ENCODE data around the gene ADAM8. TPM values are rescaled to one million over a fixed set of nuclear protein-coding genes. Genes with fewer than 3 reads are reported as not detected.
A peak's percentile ranks its signal among the peaks of the same experiment; 100 is the strongest.

Gene ADAM8
- total RNA-seq, 1 donor from 2014 or later = 0.68 TPM

DNA sequence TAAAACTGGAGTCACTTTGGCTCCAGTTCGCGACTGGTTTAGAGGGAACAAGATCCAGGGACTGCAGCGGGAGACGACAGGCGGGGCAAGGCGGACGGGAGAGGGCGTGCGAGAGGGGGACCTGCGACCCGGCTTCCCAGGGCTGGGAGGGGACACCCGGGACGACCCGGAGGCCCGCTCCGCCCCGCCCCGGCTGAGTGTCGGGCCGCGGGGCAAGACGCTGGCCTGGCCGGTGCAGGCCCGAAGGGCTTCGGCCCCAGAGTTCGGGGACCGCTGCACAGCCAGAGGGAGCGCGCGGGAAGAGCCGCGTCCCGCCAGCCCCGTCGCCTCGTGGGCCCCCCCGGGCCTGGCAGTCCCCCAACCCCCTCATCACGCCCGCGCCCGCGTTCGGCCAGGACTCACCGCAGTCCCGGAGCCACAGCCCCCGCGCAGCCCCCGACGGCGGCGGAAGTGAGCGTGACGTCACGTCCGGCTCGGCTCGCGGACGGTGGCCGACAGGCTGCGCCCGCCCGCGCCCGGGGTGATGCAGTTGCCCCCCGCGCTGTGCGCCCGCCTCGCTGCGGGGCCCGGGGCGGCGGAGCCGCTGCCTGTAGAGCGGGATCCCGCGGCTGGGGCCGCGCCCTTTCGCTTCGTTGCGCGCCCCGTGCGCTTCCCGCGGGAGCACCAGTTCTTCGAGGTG lies 31.9 kb upstream of the ADAM8 start, which contains the start of the genes TUBGCP2 and ZNF511:
Gene TUBGCP2, minus strand, starts transcription at position 452 of the 679 bp plus-strand sequence. CDS start 5,931 bp downstream, outside the sequence.
Gene ZNF511, plus strand, starts transcription at position 494 of the 679 bp plus-strand sequence. Its CDS starts 30 bp downstream, at position 524.
- DNase-seq = peak; percentile 90

DNA sequence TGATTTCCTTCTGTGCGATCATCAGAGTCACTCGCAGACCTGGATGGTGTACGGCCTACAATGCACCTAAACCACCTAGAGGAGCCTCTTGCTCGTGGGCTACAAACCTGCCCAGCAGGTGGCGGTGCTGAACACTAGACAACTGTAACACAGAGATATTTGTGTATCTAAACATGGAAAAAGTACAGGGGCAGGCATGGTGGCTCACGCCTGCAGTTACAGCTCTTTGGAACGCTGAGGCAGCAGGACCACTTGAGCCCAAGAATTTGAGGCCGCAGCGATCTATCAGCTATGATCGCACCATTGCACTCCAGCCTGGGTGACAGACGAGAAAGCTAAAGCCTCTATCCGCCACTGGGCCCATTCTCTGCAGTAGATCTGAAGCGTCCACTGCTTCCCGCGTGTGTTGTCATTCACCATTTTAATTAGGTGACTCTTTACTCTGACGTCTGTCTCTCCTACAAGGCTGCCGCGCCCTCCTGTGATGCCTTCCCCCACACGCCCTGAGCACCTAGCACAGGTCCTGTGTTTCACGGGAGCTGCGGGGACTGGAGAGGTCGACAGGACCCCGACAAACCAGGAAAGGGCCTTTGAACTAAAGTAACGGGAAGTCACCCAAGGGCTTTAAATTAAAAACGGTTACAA lies 31.2 kb upstream of the ADAM8 start:
- DNase-seq = peak; percentile 86

- no peak for DNase-seq
Observed at GRCh38 chr10:133306941-133307379, 30.3 kb upstream of the ADAM8 start.

DNA sequence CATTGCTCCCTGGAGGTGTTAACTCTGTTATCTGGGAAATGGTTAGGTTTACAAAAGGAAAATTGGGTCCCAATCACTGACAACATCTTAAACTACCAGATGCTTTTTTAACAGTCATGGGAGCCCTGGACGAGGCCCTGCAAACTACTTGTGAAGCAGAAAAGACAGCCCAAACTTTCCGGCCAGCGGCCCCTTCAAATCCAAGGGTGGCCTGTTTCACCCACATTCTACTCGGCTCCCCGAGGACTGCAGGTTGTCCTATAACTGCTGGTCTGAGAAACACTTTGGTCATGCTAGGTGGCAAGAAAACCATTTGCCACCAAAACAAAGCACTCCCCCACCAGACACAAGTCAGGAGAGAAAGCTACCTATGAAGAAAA lies 29.4 kb upstream of the ADAM8 start:
- no peak for DNase-seq

DNA sequence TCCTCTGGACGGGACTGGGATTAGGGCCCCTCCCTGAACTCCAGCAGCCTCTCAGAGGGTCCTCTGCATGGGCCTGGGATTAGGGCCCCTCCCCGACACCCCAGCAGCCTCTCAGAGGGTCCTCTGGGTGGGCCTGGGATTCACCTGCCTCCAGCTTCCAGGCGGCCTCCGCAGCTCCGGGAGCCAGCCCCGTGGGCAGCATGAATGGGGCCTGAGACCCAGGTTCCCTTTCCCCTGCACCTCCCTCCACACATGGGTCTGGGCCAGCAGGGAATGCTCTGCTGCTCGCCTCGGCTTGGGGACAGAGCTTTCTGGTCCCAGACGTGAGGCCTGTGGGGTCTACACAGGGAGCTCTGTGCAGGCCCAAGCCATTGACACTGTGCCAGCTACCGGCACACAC lies 26.5 kb upstream of the ADAM8 start:
- DNase-seq = no peak

DNA sequence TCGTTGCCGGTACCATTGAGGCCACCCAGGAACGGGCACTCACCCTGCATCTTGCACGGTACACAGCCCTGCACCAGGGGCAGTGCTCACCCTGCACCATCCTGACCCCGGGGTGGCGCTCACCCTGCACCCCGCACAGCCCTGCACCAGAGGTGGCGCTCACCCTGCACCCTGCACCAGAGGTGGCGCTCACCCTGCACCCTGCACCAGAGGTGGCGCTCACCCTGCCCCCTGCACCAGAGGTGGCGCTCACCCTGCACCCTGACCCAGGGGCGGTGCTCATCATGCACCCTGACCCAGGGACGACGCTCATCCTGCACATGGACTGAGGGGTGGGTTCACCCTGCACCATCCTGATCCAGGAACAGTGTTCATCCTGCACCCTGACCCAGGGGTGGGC lies 25.6 kb upstream of the ADAM8 start:
- no peak for DNase-seq

- DNase-seq = no peak
Observed at GRCh38 chr10:133299738-133300137, 23.1 kb upstream of the ADAM8 start.

GRCh38 chr10:133299224-133299623 lies 22.6 kb upstream of the ADAM8 start:
- DNase-seq = no peak

DNA sequence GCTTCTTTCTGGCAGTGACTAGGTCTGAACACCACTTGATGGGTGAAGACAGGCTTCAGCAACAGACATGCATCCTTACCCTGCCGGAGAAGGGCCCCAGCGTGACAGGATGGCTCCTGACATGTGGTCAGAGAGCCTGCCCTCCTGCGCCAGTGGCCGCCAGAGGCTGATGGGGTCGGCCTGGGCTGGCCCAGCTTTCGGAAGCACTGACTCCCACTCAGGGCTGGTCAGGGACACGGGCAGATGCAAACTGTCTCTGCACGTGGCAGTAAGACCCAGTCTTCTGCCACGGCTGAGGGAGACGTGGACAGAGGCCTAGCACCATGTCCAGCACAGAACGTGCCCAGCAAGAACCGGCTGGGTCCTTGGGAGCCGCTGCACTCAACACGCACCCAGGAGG lies 21.8 kb upstream of the ADAM8 start:
- DNase-seq = no peak

DNA sequence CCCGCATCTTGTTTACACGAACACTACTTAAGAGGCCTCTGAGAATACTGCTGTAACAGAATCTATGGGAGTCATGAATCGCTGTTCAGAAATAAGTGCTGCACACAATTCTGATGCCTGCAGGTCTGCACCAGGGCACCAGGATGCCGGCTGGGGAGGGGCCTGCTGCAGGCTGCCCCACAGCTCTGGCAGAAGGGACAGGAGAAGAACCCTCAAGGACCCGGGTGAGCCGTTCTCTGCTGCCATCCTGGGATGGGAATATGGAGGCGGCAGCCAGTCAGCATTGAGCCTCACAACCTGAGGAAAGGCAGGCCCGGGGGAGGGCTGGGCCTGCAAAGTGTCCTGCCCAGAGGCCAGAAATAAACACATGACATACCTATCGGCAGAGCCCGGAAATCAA lies 20.8 kb upstream of the ADAM8 start:
- DNase-seq = no peak

- no peak for DNase-seq
Observed at GRCh38 chr10:133295426-133296320, 19.0 kb upstream of the ADAM8 start.

DNA sequence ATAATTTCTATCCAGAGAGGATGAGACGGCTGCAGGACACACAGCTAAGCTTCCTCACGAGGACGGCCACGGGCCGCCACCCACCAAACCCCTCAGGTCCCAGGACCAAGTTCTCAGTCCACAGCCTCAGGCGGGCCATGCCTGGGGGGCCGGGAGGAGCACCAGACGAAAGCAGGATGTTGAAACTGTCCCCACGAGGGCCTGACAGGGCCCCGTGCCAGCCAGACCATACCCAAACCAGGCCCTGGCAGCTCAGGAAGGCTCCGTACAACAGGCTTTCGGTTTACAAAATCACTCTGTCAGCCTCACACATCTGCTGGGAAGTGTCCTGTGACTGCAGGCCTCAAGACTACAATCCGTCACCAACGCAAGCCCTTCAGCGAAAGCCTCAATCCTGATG lies 17.5 kb upstream of the ADAM8 start:
- no peak for DNase-seq

DNA sequence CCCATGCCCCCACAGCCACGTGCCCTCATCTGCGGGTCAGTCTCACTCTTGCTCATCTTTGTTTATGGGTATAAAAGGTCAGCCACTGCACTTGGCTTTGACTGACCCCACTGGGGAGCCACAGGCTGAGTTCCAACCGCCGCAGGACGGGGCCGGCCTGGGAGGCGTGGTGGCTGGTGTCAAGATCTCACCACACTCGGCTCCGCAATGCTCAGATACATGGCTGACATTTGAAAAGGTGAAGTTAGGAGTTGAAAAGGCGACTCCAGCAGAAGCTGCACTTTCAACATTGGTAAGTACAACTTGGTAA lies 17.1 kb upstream of the ADAM8 start:
- DNase-seq = no peak

DNA sequence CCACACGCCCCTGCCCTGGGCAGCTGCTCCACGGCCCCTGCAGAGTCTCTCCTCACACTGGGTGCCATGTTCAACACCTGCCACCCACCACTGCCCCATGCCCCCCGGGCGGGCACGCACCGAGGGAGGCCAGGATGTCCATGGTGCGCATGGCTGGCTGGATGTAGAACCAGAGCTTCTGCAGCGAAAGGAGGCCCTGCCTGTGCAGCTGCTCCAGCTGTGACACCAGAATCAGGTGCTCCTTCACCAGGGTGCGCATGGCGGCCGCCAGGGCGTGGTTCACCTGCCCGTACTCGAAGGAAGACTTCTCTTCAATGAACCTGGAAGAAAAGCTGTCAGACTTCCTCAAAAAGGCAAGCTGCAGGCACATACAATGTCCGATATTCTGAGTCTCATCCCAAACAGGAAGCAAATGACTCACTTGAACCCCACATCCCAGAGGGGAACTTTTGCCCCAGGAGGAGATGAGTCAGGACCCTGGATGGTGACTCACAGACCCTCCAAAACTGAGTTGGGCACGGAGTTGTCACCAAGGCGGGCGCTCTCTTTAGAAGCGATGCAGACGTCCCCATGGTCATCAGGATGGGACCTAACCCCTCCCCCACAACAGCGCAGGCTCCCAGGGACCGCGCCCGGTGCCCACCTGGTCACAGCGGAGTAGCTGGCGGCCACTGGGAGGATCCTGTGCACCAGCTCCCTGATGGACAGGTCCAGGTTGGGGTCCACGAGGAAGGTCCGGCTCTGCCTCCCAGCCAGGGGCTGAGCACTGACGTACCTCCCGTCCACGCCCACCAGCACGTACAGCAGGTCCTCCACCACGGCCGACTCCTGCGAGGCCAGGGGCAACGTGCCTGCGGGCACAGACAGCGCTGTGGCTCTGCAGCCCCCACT lies 16.5 kb upstream of the ADAM8 start:
- peak; percentile 77 for DNase-seq

DNA sequence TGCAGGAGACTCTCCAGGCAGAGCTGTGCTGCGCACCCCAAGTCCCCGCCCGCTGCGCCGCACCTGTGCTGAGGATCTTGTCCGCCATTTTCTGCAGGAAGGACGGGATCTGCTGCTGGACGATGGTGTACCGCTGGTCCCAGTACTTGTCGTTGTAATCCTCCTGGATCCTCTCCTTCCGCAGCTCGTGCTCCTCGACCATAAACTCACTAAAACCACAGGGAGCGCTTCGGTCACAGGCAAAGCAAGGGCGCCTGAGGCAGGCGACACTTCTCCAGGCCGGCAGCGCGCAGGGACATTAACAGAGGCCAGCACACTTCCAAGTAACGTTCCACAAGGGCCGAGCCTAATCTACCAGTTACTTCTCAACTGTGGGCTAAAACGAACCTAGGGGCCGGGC lies 13.1 kb upstream of the ADAM8 start:
- DNase-seq = no peak

DNA sequence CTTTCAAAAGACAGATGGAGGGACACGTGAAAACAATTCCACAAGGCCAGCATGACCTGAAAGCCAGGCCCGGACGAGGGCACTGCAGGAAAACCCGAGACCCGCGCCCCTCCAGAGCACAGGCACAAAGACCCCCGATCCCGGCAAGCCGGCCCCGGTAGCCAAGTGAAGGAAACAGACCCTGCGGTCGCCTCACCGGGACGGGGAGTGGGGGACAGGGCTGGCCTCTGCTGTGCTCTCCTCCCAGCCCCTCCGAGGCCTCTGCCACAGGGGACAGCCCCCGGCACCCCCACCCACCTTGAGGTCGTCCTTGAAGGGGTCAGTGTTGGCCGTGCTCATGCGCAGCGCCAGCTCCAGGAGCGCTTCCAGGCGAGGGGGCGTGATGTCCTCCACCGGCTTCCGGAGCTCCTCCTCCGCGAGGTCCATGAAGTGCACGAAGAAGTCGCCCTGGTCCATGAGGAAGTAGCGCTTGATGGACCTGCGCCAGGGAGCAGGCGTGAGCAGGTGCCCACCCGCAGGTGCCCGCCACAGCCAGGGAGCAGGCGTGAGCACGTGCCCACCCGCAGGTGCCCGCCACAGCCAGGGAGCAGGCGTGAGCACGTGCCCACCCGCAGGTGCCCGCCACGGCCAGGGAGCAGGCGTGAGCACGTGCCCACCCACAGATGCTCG lies 11.3 kb upstream of the ADAM8 start:
- DNase-seq = no peak

- no peak for DNase-seq
Observed at GRCh38 chr10:133286366-133286765, 9.7 kb upstream of the ADAM8 start.

DNA sequence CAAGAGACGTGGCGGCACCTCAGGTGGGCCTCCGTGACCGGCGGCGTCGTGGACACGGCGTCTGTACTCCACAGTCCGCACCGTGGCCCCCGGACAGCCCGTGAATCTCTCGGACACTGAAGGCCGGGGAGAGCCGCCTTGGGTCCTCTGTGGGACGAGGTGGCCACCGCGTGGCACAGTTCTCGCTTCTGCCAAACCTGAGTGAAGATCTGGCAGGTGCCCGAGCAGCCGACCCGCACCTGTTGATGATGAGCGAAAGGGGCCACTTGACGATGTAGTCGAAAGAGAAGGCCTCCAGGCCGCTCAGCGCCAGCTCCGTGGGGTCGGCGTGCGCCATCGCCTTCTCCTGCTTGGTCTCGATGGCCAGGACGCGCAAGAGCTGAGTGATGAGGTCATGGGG lies 8.5 kb upstream of the ADAM8 start:
- no peak for DNase-seq

GRCh38 chr10:133283931-133284330 lies 7.3 kb upstream of the ADAM8 start:
- DNase-seq = no peak

- DNase-seq = no peak
Observed at GRCh38 chr10:133282846-133283390, 6.2 kb upstream of the ADAM8 start.

- DNase-seq = no peak
Observed at GRCh38 chr10:133281628-133282372, 5.1 kb upstream of the ADAM8 start.
